Esophagus squamous epithelium (tissue), 4 donors: ENCODE measurements around the gene EXOC8.

Experiments
- POLR2A ChIP-seq, 4 donors: fragments of 450-650 bp; IDR thresholded peaks; one replicate each; pipeline ENCODE4 v1.6.1; 2017; ENCODE audit warnings: antibody characterized with exemption in 4 of 4, mild to moderate bottlenecking in 4 of 4, moderate library complexity in 3 of 4
- TF ChIP-seq, protein P1 (sequence below), 6 experiments: fragments of 450-650 bp in 4 of 6; fragments of 200-600 bp in 2 of 6; sonication (generic) in 2 of 6; IDR thresholded peaks; one replicate each; pipeline ENCODE4 v1.5.1; 2016 to 2019; ENCODE audit warnings: antibody characterized with exemption in 6 of 6, mild to moderate bottlenecking in 4 of 6, moderate library complexity in 4 of 6

DNA sequence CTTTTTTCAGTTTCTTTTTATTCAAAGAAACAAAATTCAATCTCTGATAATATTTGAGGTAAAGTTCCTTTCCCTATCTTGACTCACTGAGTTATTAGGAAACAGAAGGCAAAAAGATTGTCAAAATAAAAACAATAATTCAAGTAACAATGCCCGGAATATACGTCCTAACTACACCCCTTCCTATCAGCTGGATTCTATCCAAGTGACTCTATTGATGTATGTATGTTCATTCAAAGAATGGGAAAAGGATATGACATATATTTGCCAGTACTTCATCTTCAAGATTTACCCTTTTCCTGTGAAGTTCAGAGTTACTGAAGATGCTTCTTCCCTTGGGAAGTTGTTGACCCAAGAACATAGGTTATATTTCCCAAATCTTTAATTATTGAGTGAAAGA lies 14.2 kb upstream of the EXOC8 start:
- TF ChIP-seq, protein P1, sequence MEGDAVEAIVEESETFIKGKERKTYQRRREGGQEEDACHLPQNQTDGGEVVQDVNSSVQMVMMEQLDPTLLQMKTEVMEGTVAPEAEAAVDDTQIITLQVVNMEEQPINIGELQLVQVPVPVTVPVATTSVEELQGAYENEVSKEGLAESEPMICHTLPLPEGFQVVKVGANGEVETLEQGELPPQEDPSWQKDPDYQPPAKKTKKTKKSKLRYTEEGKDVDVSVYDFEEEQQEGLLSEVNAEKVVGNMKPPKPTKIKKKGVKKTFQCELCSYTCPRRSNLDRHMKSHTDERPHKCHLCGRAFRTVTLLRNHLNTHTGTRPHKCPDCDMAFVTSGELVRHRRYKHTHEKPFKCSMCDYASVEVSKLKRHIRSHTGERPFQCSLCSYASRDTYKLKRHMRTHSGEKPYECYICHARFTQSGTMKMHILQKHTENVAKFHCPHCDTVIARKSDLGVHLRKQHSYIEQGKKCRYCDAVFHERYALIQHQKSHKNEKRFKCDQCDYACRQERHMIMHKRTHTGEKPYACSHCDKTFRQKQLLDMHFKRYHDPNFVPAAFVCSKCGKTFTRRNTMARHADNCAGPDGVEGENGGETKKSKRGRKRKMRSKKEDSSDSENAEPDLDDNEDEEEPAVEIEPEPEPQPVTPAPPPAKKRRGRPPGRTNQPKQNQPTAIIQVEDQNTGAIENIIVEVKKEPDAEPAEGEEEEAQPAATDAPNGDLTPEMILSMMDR (IDR thresholded peaks at IDR 0.05), result no peak
- no peak for TF ChIP-seq POLR2A (IDR thresholded peaks at IDR 0.05)
